SK-N-SH treated with all-trans-retinoic acid at 6 μM for 48 hours (cell line): Measurements from ENCODE around the gene CETN3.

Source experiments
- ARNTL ChIP-seq: fragments of 450-650 bp; formaldehyde crosslinking; IDR thresholded peaks from 2 replicates; pipeline ENCODE4 v1.5.0; 2020; ENCODE audit warnings: low read depth, mild to moderate bottlenecking, moderate library complexity, borderline replicate concordance
- CSDC2 ChIP-seq: fragments of 250-450 bp; sonication (Bioruptor Pico); IDR thresholded peaks from 2 replicates; pipeline ENCODE4 v1.5.0; 2020; ENCODE audit warnings: mild to moderate bottlenecking, moderate library complexity
- ESRRG ChIP-seq: fragments of 250-450 bp; sonication (Bioruptor Pico); IDR thresholded peaks from 2 replicates; pipeline ENCODE4 v1.6.1; 2021; ENCODE audit warnings: mild to moderate bottlenecking
- ISL1 ChIP-seq: fragments of 250-450 bp; sonication (Bioruptor Pico); IDR thresholded peaks from 2 replicates; pipeline ENCODE4 v2.1.2; 2022; ENCODE audit warnings: mild to moderate bottlenecking, moderate library complexity
- OSR1 ChIP-seq: fragments of 250-450 bp; sonication (Bioruptor Pico); IDR thresholded peaks from 2 replicates; pipeline ENCODE4 v1.8.0; 2022; ENCODE audit warnings: moderate library complexity, mild to moderate bottlenecking, inconsistent platforms
- PATZ1 ChIP-seq: fragments of 250-450 bp; sonication (Bioruptor Pico); IDR thresholded peaks from 2 replicates; pipeline ENCODE4 v1.8.0; 2020; ENCODE audit warnings: mild to moderate bottlenecking, moderate library complexity, borderline replicate concordance
- POU6F1 ChIP-seq: fragments of 250-450 bp; sonication (Bioruptor Pico); IDR thresholded peaks from 2 replicates; pipeline ENCODE4 v1.8.0; 2021; ENCODE audit warnings: low read depth, mild to moderate bottlenecking, moderate library complexity, borderline replicate concordance
- PPARA ChIP-seq: fragments of 250-450 bp; sonication (Bioruptor Pico); IDR thresholded peaks from 2 replicates; pipeline ENCODE4 v1.5.0; 2020; ENCODE audit warnings: mild to moderate bottlenecking, borderline replicate concordance
- RARB ChIP-seq: fragments of 250-450 bp; sonication (Bioruptor Pico); IDR thresholded peaks from 2 replicates; pipeline ENCODE4 v1.8.0; 2021; ENCODE audit warnings: mild to moderate bottlenecking, moderate library complexity
- TSHZ2 ChIP-seq: fragments of 250-450 bp; sonication (Bioruptor Pico); IDR thresholded peaks from 2 replicates; pipeline ENCODE4 v1.5.0; 2020; ENCODE audit warnings: mild to moderate bottlenecking, moderate library complexity
- ZFP3 ChIP-seq: fragments of 250-450 bp; sonication (Bioruptor Pico); IDR thresholded peaks from 2 replicates; pipeline ENCODE4 v1.5.0; 2020; ENCODE audit warnings: mild to moderate bottlenecking, moderate library complexity
- ZFP30 ChIP-seq: fragments of 450-650 bp; formaldehyde crosslinking; IDR thresholded peaks from 2 replicates; pipeline ENCODE4 v1.5.0; 2022; ENCODE audit warnings: mild to moderate bottlenecking, moderate library complexity
- ZNF565 ChIP-seq: fragments of 450-650 bp; formaldehyde crosslinking; conservative IDR thresholded peaks from 2 replicates; pipeline ENCODE4 v1.5.0; 2020; ENCODE audit warnings: low read depth, mild to moderate bottlenecking, moderate library complexity
- ZNF8 ChIP-seq: fragments of 450-650 bp; formaldehyde crosslinking; IDR thresholded peaks from 2 replicates; pipeline ENCODE4 v1.5.0; 2020; ENCODE audit warnings: mild to moderate bottlenecking, moderate library complexity

- no peak for TF ChIP-seq ZFP3
- no peak for TF ChIP-seq ZFP30
- no peak for TF ChIP-seq ARNTL (CRISPR knock-in tag)
- TF ChIP-seq PATZ1 (CRISPR knock-in tag): no peak
- no peak for TF ChIP-seq CSDC2 (CRISPR knock-in tag)
- no peak for TF ChIP-seq ISL1
- no peak for TF ChIP-seq RARB (CRISPR knock-in tag)
- no peak for TF ChIP-seq POU6F1 (CRISPR knock-in tag)
- TF ChIP-seq PPARA: no peak
- no peak for TF ChIP-seq ESRRG (CRISPR knock-in tag)
- no peak for TF ChIP-seq TSHZ2 (CRISPR knock-in tag)
- TF ChIP-seq OSR1 (CRISPR knock-in tag): no peak
- TF ChIP-seq ZNF565: no peak
- no peak for TF ChIP-seq ZNF8 (CRISPR knock-in tag)
Observed at GRCh38 chr5:90368454-90369246, 40.9 kb downstream of the CETN3 start.
